Measurements from ENCODE around the gene STEAP3.

STEAP3 gene

GRCh38 chr2:119216994-119217393 lies 6.6 kb upstream of the STEAP3 start:
- Histone ChIP-seq H3K79me2 (no peaks in the 10 kb centered on the region), H3K9me3 (ENCODE audit: control insufficient read depth, low read length) (no peaks in the 10 kb centered on the region), H3K4me2 (ENCODE audit: low read length) (no peak overlapping the region), H3K27me3 (ENCODE audit: control insufficient read depth, insufficient read depth, low read length) (no peaks in the 10 kb centered on the region), H2AFZ (peak overlapping the region; percentile 79), H3K4me1 (peaks cover 34% of the 10 kb centered on the region), H3K27ac (peak overlapping the region; percentile 66), H3K4me3 (ENCODE audit: low read depth, low read length) (no peak overlapping the region), H3K36me3 (ENCODE audit: control insufficient read depth, insufficient read depth, low read length) (no peaks in the 10 kb centered on the region), H3K9ac (no peak overlapping the region)
- TF ChIP-seq CTCF (IDR thresholded peaks at IDR 0.05): no peak

- Histone ChIP-seq H3K4me2 (ENCODE audit: low read length) (peak overlapping the region; percentile 43), H3K9me3 (ENCODE audit: control insufficient read depth, low read length) (no peaks in the 10 kb centered on the region), H3K9ac (no peak overlapping the region), H3K4me1 (peaks cover 42% of the 10 kb centered on the region), H3K79me2 (no peaks in the 10 kb centered on the region), H3K4me3 (ENCODE audit: low read depth, low read length) (no peak overlapping the region), H2AFZ (peak overlapping the region; percentile 2), H3K36me3 (ENCODE audit: control insufficient read depth, insufficient read depth, low read length) (no peaks in the 10 kb centered on the region), H3K27me3 (ENCODE audit: control insufficient read depth, insufficient read depth, low read length) (no peaks in the 10 kb centered on the region), H3K27ac (no peak overlapping the region)
- TF ChIP-seq CTCF (IDR thresholded peaks at IDR 0.05): peak; percentile 88
These were observed 5.1 kb upstream of the STEAP3 start for GRCh38 chr2:119218478-119219064.

GRCh38 chr2:119219873-119220272 lies 3.8 kb upstream of the STEAP3 start:
- no peak for TF ChIP-seq CTCF (IDR thresholded peaks at IDR 0.05)
- no peak overlapping the region for H2AFZ ChIP-seq
- H3K4me3 ChIP-seq (ENCODE audit: low read depth, low read length): no peak overlapping the region
- no peak overlapping the region for H3K27ac ChIP-seq
- H3K9me3 ChIP-seq (ENCODE audit: control insufficient read depth, low read length): no peaks in the 10 kb centered on the region
- no peaks in the 10 kb centered on the region for H3K79me2 ChIP-seq
- no peaks in the 10 kb centered on the region for H3K27me3 ChIP-seq (ENCODE audit: control insufficient read depth, insufficient read depth, low read length)
- no peak overlapping the region for H3K4me2 ChIP-seq (ENCODE audit: low read length)
- no peaks in the 10 kb centered on the region for H3K36me3 ChIP-seq (ENCODE audit: control insufficient read depth, insufficient read depth, low read length)
- H3K9ac ChIP-seq: no peak overlapping the region
- peaks cover 45% of the 10 kb centered on the region for H3K4me1 ChIP-seq

GRCh38 chr2:119220720-119221301 lies 2.8 kb upstream of the STEAP3 start:
- no peaks in the 10 kb centered on the region for H3K36me3 ChIP-seq (ENCODE audit: control insufficient read depth, insufficient read depth, low read length)
- no peaks in the 10 kb centered on the region for H3K27me3 ChIP-seq (ENCODE audit: control insufficient read depth, insufficient read depth, low read length)
- H3K9ac ChIP-seq: no peak overlapping the region
- H3K4me2 ChIP-seq (ENCODE audit: low read length): no peak overlapping the region
- H3K4me1 ChIP-seq: peaks cover 55% of the 10 kb centered on the region
- H3K27ac ChIP-seq: peak overlapping the region; percentile 52
- H3K9me3 ChIP-seq (ENCODE audit: control insufficient read depth, low read length): no peaks in the 10 kb centered on the region
- H2AFZ ChIP-seq: peak overlapping the region; percentile 14
- no peak overlapping the region for H3K4me3 ChIP-seq (ENCODE audit: low read depth, low read length)
- H3K79me2 ChIP-seq: no peaks in the 10 kb centered on the region
- TF ChIP-seq CTCF (IDR thresholded peaks at IDR 0.05): no peak

GRCh38 chr2:119221609-119222008 lies 2.0 kb upstream of the STEAP3 start:
- Histone ChIP-seq H2AFZ (peak overlapping the region; percentile 2), H3K4me3 (ENCODE audit: low read depth, low read length) (no peak overlapping the region), H3K9ac (no peak overlapping the region), H3K79me2 (no peaks in the 10 kb centered on the region), H3K9me3 (ENCODE audit: control insufficient read depth, low read length) (no peaks in the 10 kb centered on the region), H3K36me3 (ENCODE audit: control insufficient read depth, insufficient read depth, low read length) (no peaks in the 10 kb centered on the region), H3K4me2 (ENCODE audit: low read length) (no peak overlapping the region), H3K4me1 (peaks cover 59% of the 10 kb centered on the region), H3K27ac (peak overlapping the region; percentile 52), H3K27me3 (ENCODE audit: control insufficient read depth, insufficient read depth, low read length) (no peaks in the 10 kb centered on the region)
- TF ChIP-seq CTCF (IDR thresholded peaks at IDR 0.05): no peak
